H7 (cell line): Measurements from ENCODE around the gene ARSI. TPM values are rescaled to one million over a fixed set of nuclear protein-coding genes. Genes with fewer than 3 reads are reported as not detected.

Source experiments
- DNase-seq: peaks from one replicate; pipeline ENCODE4 v3.0.0; 2012
- H3K27me3 ChIP-seq: 2 replicates; pipeline ENCODE4 v1.6.0; 2011; ENCODE audit warnings: mild to moderate bottlenecking, low read length; ENCODE audit not compliant: control insufficient read depth, insufficient read depth
- H3K36me3 ChIP-seq: replicated peaks from 2 replicates; pipeline ENCODE4 v1.5.1; 2011; ENCODE audit warnings: low read length; ENCODE audit not compliant: control insufficient read depth, insufficient read depth
- H3K4me3 ChIP-seq: 2 replicates; pipeline ENCODE4 v1.5.1; 2011; ENCODE audit warnings: low read depth, mild to moderate bottlenecking, control low read depth, low read length, moderate library complexity; ENCODE audit not compliant: insufficient read depth
- total RNA-seq: library from RNA; depleted of rRNA; stranded (reverse); fragments of >200 nt; shearing (Covaris generic); gene quantifications from 2 replicates; pipeline ENCODE4 v1.2.3, GENCODE V29; 2014

The ARSI gene
- total RNA-seq, 1 experiment from 2014 or later = 3.6 TPM

DNA sequence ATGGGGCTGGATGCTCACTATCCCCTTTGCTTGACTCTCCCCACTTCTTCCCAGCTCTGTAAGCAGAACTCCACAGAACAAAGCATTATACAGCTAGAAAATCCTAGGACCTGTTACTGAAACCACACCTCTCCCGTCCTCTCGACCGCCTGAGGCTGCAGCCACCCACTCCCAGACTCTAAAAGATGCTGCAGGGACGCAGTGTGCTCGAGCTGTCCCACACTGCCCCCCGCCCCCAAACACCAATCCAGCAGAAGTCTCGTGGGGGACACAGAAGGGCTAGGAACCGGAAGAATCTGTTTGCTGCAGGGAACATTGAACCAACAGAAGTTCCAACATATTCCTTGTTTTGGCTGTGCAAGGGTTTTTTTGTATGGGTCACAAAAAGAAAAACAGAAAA lies 20.7 kb downstream of the ARSI start:
- Histone ChIP-seq H3K27me3 (no peaks in the 10 kb centered on the region), H3K36me3 (no peaks in the 10 kb centered on the region), H3K4me3 (no peak overlapping the region)
- DNase-seq = no peak

- H3K4me3 ChIP-seq = no peak overlapping the region
- no peaks in the 10 kb centered on the region for H3K27me3 ChIP-seq
- no peak for DNase-seq
- no peaks in the 10 kb centered on the region for H3K36me3 ChIP-seq
Observed at GRCh38 chr5:150279330-150280020, 23.2 kb downstream of the ARSI start.

DNA sequence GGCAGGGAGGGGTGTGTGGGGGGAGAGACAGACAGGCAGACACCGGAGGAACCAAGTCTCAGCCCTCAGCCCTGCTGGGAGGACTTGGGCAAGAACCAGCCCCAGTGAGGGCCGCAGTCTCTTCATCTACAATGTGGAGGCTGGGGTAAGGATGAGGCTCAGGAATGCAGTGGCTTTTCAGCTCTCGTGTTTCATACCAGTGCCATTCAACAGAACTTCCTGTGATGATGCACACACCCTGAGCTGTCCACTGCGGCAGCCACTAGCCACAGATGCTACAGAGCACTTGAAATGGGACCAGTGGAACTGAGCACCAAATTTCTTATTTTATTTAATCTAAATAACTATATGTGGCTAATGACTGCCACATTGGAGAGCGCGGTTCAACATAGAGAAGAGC lies 23.8 kb downstream of the ARSI start:
- Histone ChIP-seq H3K27me3 (no peaks in the 10 kb centered on the region), H3K36me3 (no peaks in the 10 kb centered on the region), H3K4me3 (no peak overlapping the region)
- DNase-seq = no peak

DNA sequence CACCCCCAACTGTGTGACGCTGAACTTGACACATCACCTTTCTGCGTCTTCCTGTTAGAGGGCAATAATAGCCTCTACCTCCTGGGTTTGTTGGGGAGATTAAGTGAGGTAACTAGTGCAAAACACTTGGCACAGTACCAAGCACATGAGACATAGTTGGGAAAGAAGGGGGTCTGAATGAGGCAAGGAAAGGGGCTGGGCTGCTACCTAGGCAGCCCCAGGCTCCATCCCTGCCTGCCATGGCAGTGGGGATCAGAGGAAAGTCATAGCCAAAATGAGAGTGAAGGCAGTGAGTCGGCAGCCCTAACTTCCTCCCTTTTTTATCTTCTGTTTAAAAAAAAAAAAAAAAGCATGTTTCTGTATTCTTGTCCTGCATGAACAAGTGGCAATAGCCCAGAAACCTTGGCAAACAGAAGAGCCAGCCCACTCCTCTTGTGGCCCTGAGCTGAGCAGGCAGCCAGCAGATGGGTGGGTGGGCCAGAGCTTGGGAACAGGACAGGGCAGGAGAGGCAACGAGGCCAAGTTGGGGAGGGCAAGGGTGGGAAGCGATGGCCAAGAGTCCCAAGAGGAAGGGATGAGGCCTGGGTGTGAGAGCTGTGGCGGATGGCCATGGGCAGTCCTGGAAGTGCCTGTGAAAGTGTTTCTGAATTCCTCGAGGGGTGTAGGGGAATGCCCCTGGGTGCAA lies 24.5 kb downstream of the ARSI start:
- H3K27me3 ChIP-seq = no peaks in the 10 kb centered on the region
- no peaks in the 10 kb centered on the region for H3K36me3 ChIP-seq
- H3K4me3 ChIP-seq = no peak overlapping the region
- DNase-seq = no peak

GRCh38 chr5:150277043-150277442 lies 25.7 kb downstream of the ARSI start:
- no peak for DNase-seq
- no peak overlapping the region for H3K4me3 ChIP-seq
- no peaks in the 10 kb centered on the region for H3K27me3 ChIP-seq
- H3K36me3 ChIP-seq = no peaks in the 10 kb centered on the region

GRCh38 chr5:150274811-150275210 lies 27.9 kb downstream of the ARSI start:
- DNase-seq = no peak
- no peak overlapping the region for H3K4me3 ChIP-seq

DNA sequence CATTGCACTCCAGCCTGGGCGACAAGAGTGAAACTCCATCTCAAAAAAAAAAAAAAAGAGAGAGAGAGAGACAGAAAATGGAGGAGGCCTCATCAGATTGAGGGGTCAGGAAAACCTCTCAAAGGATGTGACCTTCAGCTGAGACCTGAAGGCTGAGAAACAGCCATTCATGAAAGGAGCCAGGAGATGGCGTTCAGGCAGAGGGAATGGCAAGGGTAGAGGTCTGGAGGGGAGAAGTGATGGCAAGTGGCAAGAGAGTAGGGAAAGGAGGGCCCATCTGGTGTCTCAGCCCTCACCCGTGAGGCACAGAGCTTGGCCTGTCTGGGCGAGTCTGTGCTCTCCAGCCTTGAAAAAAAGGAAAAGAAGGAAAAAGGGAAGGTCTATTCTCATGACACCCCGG lies 30.2 kb downstream of the ARSI start:
- DNase-seq = peak; percentile 83
- Histone ChIP-seq H3K36me3 (no peaks in the 10 kb centered on the region), H3K27me3 (no peaks in the 10 kb centered on the region), H3K4me3 (no peak overlapping the region)

More at GRCh38 chr5:150274811-150275210, 27.9 kb downstream of the ARSI start:
- Histone ChIP-seq H3K36me3 (no peaks in the 10 kb centered on the region), H3K27me3 (no peaks in the 10 kb centered on the region)

DNA sequence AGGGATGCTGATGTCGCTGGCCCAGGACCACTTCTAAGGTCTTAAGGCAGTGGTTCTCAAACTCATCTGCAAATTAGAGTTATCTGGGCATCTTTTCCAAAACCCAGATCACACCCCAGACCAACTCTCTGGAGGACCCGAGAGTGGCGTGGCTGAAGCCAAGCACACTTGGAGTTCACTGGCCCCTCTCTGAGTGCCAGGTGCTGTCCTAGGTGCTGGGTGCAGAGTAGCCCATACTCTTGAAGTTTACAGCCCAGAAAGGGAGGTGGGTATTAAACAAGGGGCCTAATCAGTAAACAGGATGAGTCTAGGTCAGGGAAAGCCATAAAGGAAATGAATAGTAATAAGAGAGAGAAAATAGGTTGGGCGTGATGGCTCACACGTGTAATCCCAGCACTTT lies 30.8 kb downstream of the ARSI start:
- no peaks in the 10 kb centered on the region for H3K27me3 ChIP-seq
- H3K36me3 ChIP-seq = no peaks in the 10 kb centered on the region
- H3K4me3 ChIP-seq = no peak overlapping the region
- no peak for DNase-seq

GRCh38 chr5:150271296-150271692 lies 31.4 kb downstream of the ARSI start:
- DNase-seq = no peak
- Histone ChIP-seq H3K27me3 (no peaks in the 10 kb centered on the region), H3K4me3 (no peak overlapping the region), H3K36me3 (no peaks in the 10 kb centered on the region)

DNA sequence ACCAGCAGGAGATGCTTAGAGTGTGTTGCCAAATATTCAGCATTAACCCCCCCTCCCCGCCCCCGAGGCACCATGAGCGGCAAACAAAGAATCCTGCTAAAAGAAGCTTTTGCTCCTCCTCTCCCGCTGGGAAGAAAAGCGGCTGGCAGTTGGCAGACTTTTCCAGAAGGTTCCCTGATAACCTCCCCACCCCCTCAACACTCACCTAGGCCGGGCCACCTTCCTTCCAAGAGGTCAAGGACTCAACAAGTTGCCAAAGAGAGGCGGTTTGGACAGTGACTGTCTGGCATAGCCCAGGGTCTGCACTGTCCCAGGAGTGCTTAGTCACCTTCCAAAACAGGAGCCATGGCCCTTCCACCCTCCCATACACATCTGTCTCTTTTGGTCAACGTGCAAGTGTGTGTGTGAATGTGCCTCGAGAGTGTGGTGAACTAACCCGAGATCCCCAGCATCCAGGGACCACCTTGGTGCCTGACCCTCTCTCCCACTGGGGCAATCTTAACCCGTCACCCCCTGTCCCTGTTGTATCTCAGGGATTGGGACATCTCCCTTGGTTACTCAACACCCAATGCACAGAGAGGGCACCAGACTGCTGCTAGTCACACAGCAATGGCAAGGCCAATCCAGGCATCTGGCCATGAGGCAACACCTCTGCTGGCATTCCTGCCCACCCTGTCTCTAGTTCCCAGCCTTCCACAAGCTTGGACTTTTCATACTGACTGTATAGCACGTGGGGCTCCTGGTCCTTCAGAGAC lies 32.0 kb downstream of the ARSI start:
- H3K4me3 ChIP-seq = no peak overlapping the region
- H3K27me3 ChIP-seq = no peaks in the 10 kb centered on the region
- H3K36me3 ChIP-seq = no peaks in the 10 kb centered on the region

GRCh38 chr5:150266871-150267291 lies 35.8 kb downstream of the ARSI start:
- no peak for DNase-seq
- H3K36me3 ChIP-seq = no peaks in the 10 kb centered on the region
- no peaks in the 10 kb centered on the region for H3K27me3 ChIP-seq
- no peak overlapping the region for H3K4me3 ChIP-seq

More for the DNA sequence above, 32.0 kb downstream of the ARSI start:
- DNase-seq = peak; percentile 73

DNA sequence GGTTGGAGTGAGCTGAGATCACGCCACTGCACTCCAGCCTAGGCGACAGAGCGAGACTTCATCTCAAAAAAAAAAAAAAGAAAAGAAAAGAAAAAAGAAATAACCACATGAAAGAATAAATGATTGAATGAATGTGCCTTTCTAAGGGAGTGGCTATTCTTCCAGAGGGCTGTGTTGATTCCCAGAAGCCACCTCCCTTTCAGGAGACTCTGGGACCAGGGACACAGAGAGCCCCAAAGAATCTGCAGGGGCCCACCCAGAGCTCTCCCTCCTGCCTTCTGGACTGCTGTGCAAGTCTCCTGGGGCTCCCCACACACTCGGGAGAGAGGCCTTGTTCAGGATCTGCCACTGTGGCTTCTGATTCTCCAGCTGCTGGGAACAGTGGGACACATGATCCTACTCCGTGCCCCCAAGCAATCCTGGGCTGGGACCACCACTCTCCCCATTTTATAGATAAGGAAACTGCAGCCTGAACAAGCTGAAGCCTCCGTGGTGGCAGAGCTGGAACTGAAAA lies 36.8 kb downstream of the ARSI start:
- no peaks in the 10 kb centered on the region for H3K27me3 ChIP-seq
- H3K36me3 ChIP-seq = no peaks in the 10 kb centered on the region
- H3K4me3 ChIP-seq = no peak overlapping the region
- DNase-seq = no peak

DNA sequence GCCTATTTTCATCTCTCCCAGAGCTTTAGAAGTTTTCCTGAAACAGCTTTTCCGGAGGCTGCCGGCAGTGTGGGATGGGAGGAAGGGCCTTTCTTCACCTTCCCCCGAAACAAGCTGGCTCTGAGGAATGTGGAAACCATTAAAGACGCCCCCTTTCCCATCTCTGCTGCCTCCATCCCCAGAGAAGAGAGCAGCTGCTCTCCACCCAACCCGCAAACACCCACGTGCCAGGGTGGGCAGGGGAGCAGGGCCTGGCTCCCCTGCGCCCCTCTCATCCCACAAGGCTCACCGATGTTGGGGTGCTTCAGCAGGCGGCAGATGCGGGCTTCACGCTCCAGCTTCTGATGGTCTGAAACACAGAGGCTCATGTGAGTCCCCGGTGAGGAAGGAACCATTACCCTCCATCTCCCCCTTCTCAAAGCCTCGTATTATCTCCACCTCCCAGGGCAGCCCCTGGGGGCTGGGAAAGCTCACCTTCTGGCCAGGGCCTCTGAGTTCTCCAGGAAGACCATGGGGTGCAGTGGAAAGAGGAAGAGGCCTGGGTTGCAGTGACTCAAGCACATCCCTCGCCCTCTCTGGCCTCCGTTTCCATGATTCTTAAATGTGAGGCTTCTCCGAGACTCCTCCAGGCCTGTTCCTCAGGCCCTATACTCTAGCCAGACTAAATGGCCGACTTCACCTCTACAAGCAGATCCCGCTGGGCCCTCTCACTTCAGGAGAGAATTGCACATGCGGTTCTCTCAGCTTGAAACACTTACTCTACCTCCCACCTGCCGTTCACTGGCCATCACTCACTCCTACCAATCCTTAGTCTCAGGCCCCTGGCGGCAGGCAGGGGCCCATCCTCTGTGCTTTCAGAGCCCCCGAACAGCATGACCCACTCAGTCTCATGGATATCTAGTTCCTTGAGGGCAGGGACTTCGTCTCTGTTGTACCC lies 37.8 kb downstream of the ARSI start:
- Histone ChIP-seq H3K4me3 (no peak overlapping the region), H3K36me3 (no peaks in the 10 kb centered on the region), H3K27me3 (no peaks in the 10 kb centered on the region)
- peak; percentile 63 for DNase-seq
